DND-41 (cell line): Measurements from ENCODE around the gene ERG.

ENCODE experiments used
- CTCF ChIP-seq: IDR thresholded peaks from 2 replicates; pipeline ENCODE4 v1.5.1; 2012; ENCODE audit warnings: borderline replicate concordance, low read length, moderate library complexity, mild to moderate bottlenecking; ENCODE audit not compliant: poor library complexity, severe bottlenecking; ENCODE audit errors: extremely low read depth
- EZH2 ChIP-seq: IDR thresholded peaks from 3 replicates; pipeline ENCODE4 v1.6.1; 2012; ENCODE audit warnings: borderline replicate concordance, low read depth, mild to moderate bottlenecking, moderate library complexity, low read length, inconsistent platforms; ENCODE audit not compliant: severe bottlenecking

GRCh38 chr21:38542263-38542662, 44.0 kb upstream of the ERG start:
- TF ChIP-seq CTCF = no peak
- no peak for TF ChIP-seq EZH2
